GM23338 (cell line): ENCODE measurements around the gene ASB1. TPM values are rescaled to one million over a fixed set of nuclear protein-coding genes. Genes with fewer than 3 reads are reported as not detected.

Experiments
- CREB1 ChIP-seq: fragments of 250-450 bp; sonication (Bioruptor Pico); IDR thresholded peaks from 2 replicates; pipeline ENCODE4 v1.5.0; 2020; ENCODE audit warnings: low read depth, mild to moderate bottlenecking, moderate library complexity
- EZH2 ChIP-seq: fragments of 200-600 bp; sonication (generic); IDR thresholded peaks from one replicate; pipeline ENCODE4 v1.8.0; 2017; ENCODE audit warnings: antibody characterized with exemption, mild to moderate bottlenecking, low read depth; ENCODE audit not compliant: unreplicated experiment
- EZH2phosphoT487 ChIP-seq: fragments of 200-600 bp; sonication (generic); IDR thresholded peaks from one replicate; pipeline ENCODE4 v1.8.1; 2018; ENCODE audit warnings: antibody characterized with exemption; ENCODE audit not compliant: unreplicated experiment
- JUNB ChIP-seq: IDR thresholded peaks from one replicate; pipeline ENCODE4 v1.6.1; 2016; ENCODE audit warnings: antibody characterized with exemption; ENCODE audit not compliant: unreplicated experiment
- NANOG ChIP-seq: IDR thresholded peaks from 2 replicates; pipeline ENCODE4 v1.6.1; 2016; ENCODE audit warnings: antibody characterized with exemption, borderline replicate concordance
- POLR2AphosphoS5 ChIP-seq: IDR thresholded peaks from 2 replicates; pipeline ENCODE4 v1.6.1; 2016; ENCODE audit warnings: antibody characterized with exemption, low read depth
- STAT1 ChIP-seq: IDR thresholded peaks from one replicate; pipeline ENCODE4 v1.6.1; 2016; ENCODE audit warnings: antibody characterized with exemption; ENCODE audit not compliant: unreplicated experiment
- ZNF114 ChIP-seq: fragments of 250-450 bp; sonication (Bioruptor Pico); IDR thresholded peaks from 2 replicates; pipeline ENCODE4 v1.5.0; 2020; ENCODE audit warnings: mild to moderate bottlenecking, moderate library complexity
- polyA plus RNA-seq: library from polyadenylated mRNA; unstranded; fragments of >200 nt; fragmentation: Nextera tagmentation; extraction: Ambion mirVana; gene quantifications from 2 replicates; pipeline ENCODE4 v1.2.1, GENCODE V29; 2016
- total RNA-seq: library from RNA; depleted of rRNA; stranded (reverse); fragments of >200 nt; shearing (Covaris generic); gene quantifications from 2 replicates; pipeline ENCODE4 v1.2.3, GENCODE V29; 2014
- TF ChIP-seq, protein P1 (sequence below): fragments of 250-450 bp; sonication (Bioruptor Pico); IDR thresholded peaks from 2 replicates; pipeline ENCODE4 v1.5.0; 2020; ENCODE audit warnings: mild to moderate bottlenecking, moderate library complexity
- TF ChIP-seq, protein P2 (sequence below): IDR thresholded peaks from one replicate; pipeline ENCODE4 v1.6.1; 2018; ENCODE audit warnings: antibody characterized with exemption; ENCODE audit not compliant: unreplicated experiment

The ASB1 gene
- total and polyA plus RNA-seq, 2 experiments from 2014 or later = 21.5 to 23.9 TPM

DNA sequence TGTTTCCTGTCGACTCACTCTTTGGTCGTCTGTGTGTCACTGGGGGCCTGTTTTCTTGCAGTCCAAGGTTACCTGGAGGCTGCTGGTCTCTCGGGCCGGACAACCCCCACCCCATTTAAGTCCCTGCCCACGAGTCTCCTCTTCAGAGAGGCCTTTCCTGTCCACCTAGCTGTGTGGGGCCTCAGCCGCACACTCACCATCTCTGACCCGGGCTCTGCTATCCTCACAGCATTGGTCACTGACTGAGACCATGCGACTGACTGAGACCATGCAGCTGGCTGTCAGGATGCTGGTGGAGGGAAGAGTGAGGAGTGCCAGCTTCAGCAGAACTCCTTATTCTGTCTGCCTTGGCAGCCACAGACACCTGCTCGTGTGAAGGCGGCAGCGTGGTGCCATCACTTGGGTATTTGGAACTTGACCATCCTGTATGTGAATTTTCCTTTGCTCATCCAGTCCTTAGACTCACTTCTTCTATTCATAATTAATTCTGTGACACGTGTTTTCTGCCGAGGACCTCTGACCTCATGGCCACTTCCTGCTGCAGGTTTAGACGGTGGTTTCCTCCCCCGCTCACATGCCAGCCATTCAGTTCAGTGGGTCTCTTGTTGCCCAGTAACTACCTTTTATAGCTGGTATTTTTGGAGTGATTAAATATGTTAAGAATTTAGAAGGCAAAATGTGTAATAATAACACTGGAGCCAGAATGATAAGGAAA, 47.5 kb upstream of the ASB1 start (continued):
- TF ChIP-seq, protein P1, sequence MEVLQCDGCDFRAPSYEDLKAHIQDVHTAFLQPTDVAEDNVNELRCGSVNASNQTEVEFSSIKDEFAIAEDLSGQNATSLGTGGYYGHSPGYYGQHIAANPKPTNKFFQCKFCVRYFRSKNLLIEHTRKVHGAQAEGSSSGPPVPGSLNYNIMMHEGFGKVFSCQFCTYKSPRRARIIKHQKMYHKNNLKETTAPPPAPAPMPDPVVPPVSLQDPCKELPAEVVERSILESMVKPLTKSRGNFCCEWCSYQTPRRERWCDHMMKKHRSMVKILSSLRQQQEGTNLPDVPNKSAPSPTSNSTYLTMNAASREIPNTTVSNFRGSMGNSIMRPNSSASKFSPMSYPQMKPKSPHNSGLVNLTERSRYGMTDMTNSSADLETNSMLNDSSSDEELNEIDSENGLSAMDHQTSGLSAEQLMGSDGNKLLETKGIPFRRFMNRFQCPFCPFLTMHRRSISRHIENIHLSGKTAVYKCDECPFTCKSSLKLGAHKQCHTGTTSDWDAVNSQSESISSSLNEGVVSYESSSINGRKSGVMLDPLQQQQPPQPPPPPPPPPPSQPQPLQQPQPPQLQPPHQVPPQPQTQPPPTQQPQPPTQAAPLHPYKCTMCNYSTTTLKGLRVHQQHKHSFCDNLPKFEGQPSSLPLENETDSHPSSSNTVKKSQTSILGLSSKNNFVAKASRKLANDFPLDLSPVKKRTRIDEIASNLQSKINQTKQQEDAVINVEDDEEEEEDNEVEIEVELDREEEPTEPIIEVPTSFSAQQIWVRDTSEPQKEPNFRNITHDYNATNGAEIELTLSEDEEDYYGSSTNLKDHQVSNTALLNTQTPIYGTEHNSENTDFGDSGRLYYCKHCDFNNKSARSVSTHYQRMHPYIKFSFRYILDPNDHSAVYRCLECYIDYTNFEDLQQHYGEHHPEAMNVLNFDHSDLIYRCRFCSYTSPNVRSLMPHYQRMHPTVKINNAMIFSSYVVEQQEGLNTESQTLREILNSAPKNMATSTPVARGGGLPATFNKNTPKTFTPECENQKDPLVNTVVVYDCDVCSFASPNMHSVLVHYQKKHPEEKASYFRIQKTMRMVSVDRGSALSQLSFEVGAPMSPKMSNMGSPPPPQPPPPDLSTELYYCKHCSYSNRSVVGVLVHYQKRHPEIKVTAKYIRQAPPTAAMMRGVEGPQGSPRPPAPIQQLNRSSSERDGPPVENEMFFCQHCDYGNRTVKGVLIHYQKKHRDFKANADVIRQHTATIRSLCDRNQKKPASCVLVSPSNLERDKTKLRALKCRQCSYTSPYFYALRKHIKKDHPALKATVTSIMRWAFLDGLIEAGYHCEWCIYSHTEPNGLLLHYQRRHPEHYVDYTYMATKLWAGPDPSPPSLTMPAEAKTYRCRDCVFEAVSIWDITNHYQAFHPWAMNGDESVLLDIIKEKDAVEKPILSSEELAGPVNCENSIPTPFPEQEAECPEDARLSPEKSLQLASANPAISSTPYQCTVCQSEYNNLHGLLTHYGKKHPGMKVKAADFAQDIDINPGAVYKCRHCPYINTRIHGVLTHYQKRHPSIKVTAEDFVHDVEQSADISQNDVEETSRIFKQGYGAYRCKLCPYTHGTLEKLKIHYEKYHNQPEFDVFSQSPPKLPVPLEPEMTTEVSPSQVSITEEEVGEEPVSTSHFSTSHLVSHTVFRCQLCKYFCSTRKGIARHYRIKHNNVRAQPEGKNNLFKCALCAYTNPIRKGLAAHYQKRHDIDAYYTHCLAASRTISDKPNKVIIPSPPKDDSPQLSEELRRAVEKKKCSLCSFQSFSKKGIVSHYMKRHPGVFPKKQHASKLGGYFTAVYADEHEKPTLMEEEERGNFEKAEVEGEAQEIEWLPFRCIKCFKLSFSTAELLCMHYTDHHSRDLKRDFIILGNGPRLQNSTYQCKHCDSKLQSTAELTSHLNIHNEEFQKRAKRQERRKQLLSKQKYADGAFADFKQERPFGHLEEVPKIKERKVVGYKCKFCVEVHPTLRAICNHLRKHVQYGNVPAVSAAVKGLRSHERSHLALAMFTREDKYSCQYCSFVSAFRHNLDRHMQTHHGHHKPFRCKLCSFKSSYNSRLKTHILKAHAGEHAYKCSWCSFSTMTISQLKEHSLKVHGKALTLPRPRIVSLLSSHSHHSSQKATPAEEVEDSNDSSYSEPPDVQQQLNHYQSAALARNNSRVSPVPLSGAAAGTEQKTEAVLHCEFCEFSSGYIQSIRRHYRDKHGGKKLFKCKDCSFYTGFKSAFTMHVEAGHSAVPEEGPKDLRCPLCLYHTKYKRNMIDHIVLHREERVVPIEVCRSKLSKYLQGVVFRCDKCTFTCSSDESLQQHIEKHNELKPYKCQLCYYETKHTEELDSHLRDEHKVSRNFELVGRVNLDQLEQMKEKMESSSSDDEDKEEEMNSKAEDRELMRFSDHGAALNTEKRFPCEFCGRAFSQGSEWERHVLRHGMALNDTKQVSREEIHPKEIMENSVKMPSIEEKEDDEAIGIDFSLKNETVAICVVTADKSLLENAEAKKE (CRISPR knock-in tag) = no peak
- no peak for TF ChIP-seq STAT1
- TF ChIP-seq CREB1 (CRISPR knock-in tag) = no peak
- no peak for TF ChIP-seq NANOG
- no peak for TF ChIP-seq EZH2phosphoT487
- TF ChIP-seq POLR2AphosphoS5 = no peak
- TF ChIP-seq JUNB = no peak
- TF ChIP-seq EZH2 = no peak
- no peak for TF ChIP-seq ZNF114 (CRISPR knock-in tag)
- TF ChIP-seq, protein P2, sequence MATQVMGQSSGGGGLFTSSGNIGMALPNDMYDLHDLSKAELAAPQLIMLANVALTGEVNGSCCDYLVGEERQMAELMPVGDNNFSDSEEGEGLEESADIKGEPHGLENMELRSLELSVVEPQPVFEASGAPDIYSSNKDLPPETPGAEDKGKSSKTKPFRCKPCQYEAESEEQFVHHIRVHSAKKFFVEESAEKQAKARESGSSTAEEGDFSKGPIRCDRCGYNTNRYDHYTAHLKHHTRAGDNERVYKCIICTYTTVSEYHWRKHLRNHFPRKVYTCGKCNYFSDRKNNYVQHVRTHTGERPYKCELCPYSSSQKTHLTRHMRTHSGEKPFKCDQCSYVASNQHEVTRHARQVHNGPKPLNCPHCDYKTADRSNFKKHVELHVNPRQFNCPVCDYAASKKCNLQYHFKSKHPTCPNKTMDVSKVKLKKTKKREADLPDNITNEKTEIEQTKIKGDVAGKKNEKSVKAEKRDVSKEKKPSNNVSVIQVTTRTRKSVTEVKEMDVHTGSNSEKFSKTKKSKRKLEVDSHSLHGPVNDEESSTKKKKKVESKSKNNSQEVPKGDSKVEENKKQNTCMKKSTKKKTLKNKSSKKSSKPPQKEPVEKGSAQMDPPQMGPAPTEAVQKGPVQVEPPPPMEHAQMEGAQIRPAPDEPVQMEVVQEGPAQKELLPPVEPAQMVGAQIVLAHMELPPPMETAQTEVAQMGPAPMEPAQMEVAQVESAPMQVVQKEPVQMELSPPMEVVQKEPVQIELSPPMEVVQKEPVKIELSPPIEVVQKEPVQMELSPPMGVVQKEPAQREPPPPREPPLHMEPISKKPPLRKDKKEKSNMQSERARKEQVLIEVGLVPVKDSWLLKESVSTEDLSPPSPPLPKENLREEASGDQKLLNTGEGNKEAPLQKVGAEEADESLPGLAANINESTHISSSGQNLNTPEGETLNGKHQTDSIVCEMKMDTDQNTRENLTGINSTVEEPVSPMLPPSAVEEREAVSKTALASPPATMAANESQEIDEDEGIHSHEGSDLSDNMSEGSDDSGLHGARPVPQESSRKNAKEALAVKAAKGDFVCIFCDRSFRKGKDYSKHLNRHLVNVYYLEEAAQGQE = no peak
